ENCODE results near the gene ST7. TPM values are rescaled to one million over a fixed set of nuclear protein-coding genes. Genes with fewer than 3 reads are reported as not detected.

ST7 gene
- total and polyA plus RNA-seq, 7 donors: 5.3 to 37.7 (median 19.0) TPM

GRCh38 chr7:116918704-116919103 lies 34.6 kb upstream of the ST7 start:
- Histone ChIP-seq H3K4me3 (no peak overlapping the region), H3K27me3 (no peaks in the 10 kb centered on the region), H3K4me1 (no peaks in the 10 kb centered on the region), H3K27ac (no peak overlapping the region), H3K9me3 (no peaks in the 10 kb centered on the region), H3K36me3 (peaks cover 0 to 70% (median 34%) of the 10 kb centered on the region in 4 donors)
- DNase-seq: no peak
- 92 to 94% methylated on average over 3 of the region's 3 CpGs for WGBS, 2 donors
- intact Hi-C loops (cut with DNase I): no loop called here
- TF ChIP-seq EP300 (IDR thresholded peaks at IDR 0.05) (no peak), CTCF (IDR thresholded peaks at IDR 0.05) (no peak), POLR2AphosphoS5 (IDR thresholded peaks at IDR 0.05) (no peak), POLR2A (IDR thresholded peaks at IDR 0.05) (no peak)

DNA sequence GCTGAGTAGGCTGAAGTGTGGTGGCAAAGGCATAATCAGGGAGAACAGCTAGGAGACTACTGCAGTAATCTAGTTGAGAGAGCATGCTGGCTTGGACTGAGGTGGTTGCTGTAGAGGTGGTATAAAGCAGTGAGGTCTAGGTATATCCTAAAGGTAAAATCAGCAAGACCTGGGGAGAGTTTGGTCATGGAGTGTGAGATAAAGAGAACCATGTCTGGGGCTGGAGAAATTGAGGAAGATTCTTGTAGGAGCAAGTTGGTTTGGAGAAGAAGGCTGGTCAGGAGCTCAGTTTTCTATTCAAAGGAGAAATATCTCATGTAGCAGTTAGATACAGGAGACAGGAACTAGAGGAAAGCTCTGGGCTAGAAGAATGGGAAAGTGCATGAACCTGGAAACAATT lies 32.9 kb upstream of the ST7 start:
- H3K4me1 ChIP-seq: no peaks in the 10 kb centered on the region
- H3K27me3 ChIP-seq: no peaks in the 10 kb centered on the region
- intact Hi-C loops (cut with DNase I): no loop called here
- TF ChIP-seq POLR2A (IDR thresholded peaks at IDR 0.05) (no peak), POLR2AphosphoS5 (IDR thresholded peaks at IDR 0.05) (no peak), CTCF (IDR thresholded peaks at IDR 0.05) (no peak), EP300 (IDR thresholded peaks at IDR 0.05) (no peak)
- peaks cover 0 to 55% (median 24%) of the 10 kb centered on the region in 4 donors for H3K36me3 ChIP-seq
- DNase-seq: no peak
- H3K27ac ChIP-seq: no peak overlapping the region
- H3K4me3 ChIP-seq: no peak overlapping the region
- H3K9me3 ChIP-seq: no peaks in the 10 kb centered on the region

DNA sequence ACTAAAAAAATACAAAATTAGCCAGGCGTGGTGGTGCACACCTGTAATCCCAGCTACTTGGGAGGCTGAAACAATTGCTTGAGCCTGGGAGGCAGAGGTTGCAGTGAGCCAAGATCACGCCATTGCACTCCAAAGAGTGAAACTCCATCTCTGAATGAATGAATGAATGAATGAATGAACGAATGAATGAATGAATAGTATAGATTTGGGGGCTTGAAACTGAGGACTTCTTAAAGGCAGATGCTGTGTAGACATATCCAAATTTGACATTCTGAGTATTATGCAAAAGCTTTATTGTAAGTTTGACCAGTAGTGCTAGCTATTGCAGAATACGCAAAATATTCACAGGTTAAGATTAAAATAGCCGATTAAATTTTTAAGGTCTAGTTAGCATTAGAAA lies 30.8 kb upstream of the ST7 start:
- peaks cover 0 to 34% (median 9%) of the 10 kb centered on the region in 4 donors for H3K36me3 ChIP-seq
- H3K27ac ChIP-seq: no peak overlapping the region
- H3K27me3 ChIP-seq: no peaks in the 10 kb centered on the region
- DNase-seq: no peak
- TF ChIP-seq POLR2AphosphoS5 (IDR thresholded peaks at IDR 0.05): no peak
- no peak for TF ChIP-seq POLR2A (IDR thresholded peaks at IDR 0.05)
- TF ChIP-seq CTCF (IDR thresholded peaks at IDR 0.05): no peak
- TF ChIP-seq EP300 (IDR thresholded peaks at IDR 0.05): no peak
- intact Hi-C loops (cut with DNase I): no loop called here
- H3K4me3 ChIP-seq: no peak overlapping the region
- H3K9me3 ChIP-seq: no peaks in the 10 kb centered on the region
- no peaks in the 10 kb centered on the region for H3K4me1 ChIP-seq
- WGBS, 2 donors: 69 to 72% methylated on average over 5 of the region's 5 CpGs

GRCh38 chr7:116924741-116925140 lies 28.6 kb upstream of the ST7 start:
- Histone ChIP-seq H3K27ac (no peak overlapping the region), H3K9me3 (no peaks in the 10 kb centered on the region), H3K27me3 (no peaks in the 10 kb centered on the region), H3K36me3 (peaks cover 0 to 13% (median 0%) of the 10 kb centered on the region in 4 donors), H3K4me1 (no peaks in the 10 kb centered on the region), H3K4me3 (no peak overlapping the region)
- 62 to 71% methylated on average over 5 of the region's 5 CpGs for WGBS, 2 donors
- no peak for TF ChIP-seq EP300 (IDR thresholded peaks at IDR 0.05)
- DNase-seq: no peak
- intact Hi-C loops (cut with DNase I): no loop called here

- H3K4me3 ChIP-seq: no peak overlapping the region
- H3K9me3 ChIP-seq: no peaks in the 10 kb centered on the region
- H3K36me3 ChIP-seq: no peaks in the 10 kb centered on the region
- intact Hi-C loops (cut with DNase I): no loop called here
- WGBS, 2 donors: 77 to 79% methylated on average over 3 of the region's 3 CpGs
- TF ChIP-seq POLR2A (IDR thresholded peaks at IDR 0.05) (no peak), POLR2AphosphoS5 (IDR thresholded peaks at IDR 0.05) (no peak), CTCF (IDR thresholded peaks at IDR 0.05) (no peak), EP300 (IDR thresholded peaks at IDR 0.05) (no peak)
- H3K27me3 ChIP-seq: no peaks in the 10 kb centered on the region
- no peak for DNase-seq
- H3K27ac ChIP-seq: no peak overlapping the region
- peaks cover 0 to 8% (median 0%) of the 10 kb centered on the region in 4 donors for H3K4me1 ChIP-seq
These were observed 24.3 kb upstream of the ST7 start for GRCh38 chr7:116929021-116929420.

Data from sigmoid colon (tissue), 7 donors.